Small intestine (tissue), 7 donors: ENCODE data around the gene ARHGEF19. TPM values are rescaled to one million over a fixed set of nuclear protein-coding genes. Genes with fewer than 3 reads are reported as not detected.

ENCODE experiments used
- DNase-seq, 2 donors: peaks; one replicate each; pipeline versions ENCODE4 v3.0.0 to v3.0.0-alpha.2; 2013
- FAIRE-seq: peaks from 2 replicates; lab custom pipeline; 2012; peaks lifted over from hg19 to GRCh38; lab: Jason Lieb, UNC
- H3K27ac ChIP-seq, 3 donors: one replicate each; pipeline ENCODE4 v1.5.1; 2013; ENCODE audit warnings: low read length in 2 of 3, mild to moderate bottlenecking in 2 of 3, control low read depth in 1 of 3, inconsistent platforms in 1 of 3, low read depth in 1 of 3, moderate library complexity in 1 of 3
- H3K27me3 ChIP-seq, 3 donors: one replicate each; pipeline ENCODE4 v1.6.1; 2013; ENCODE audit warnings: low read length in 3 of 3, inconsistent platforms in 1 of 3; ENCODE audit not compliant: control insufficient read depth in 3 of 3, insufficient read depth in 3 of 3
- H3K36me3 ChIP-seq, 3 donors: one replicate each; pipeline ENCODE4 v1.6.1; 2013; ENCODE audit warnings: low read length in 3 of 3, inconsistent platforms in 1 of 3, low read depth in 1 of 3, mild to moderate bottlenecking in 1 of 3, moderate library complexity in 1 of 3; ENCODE audit not compliant: control insufficient read depth in 3 of 3, insufficient read depth in 2 of 3
- H3K4me1 ChIP-seq, 3 donors: one replicate each; pipeline ENCODE4 v1.6.1; 2013; ENCODE audit warnings: low read length in 2 of 3, inconsistent platforms in 1 of 3, low read depth in 1 of 3, mild to moderate bottlenecking in 1 of 3, moderate library complexity in 1 of 3; ENCODE audit not compliant: control insufficient read depth in 3 of 3, insufficient read depth in 2 of 3
- H3K4me3 ChIP-seq, 3 donors: one replicate each; pipeline ENCODE4 v1.5.1; 2013; ENCODE audit warnings: low read length in 3 of 3, control low read depth in 1 of 3, inconsistent platforms in 1 of 3, low read depth in 1 of 3, mild to moderate bottlenecking in 1 of 3, moderate library complexity in 1 of 3
- H3K9me3 ChIP-seq, 2 donors: one replicate each; pipeline ENCODE4 v1.6.1; 2013; ENCODE audit warnings: low read depth in 1 of 2, low read length in 1 of 2; ENCODE audit not compliant: control insufficient read depth in 2 of 2, insufficient read depth in 1 of 2
- WGBS, 3 donors: extraction: QIAGEN DNeasy Blood & Tissue Kit; methylation state at CpG; one replicate each; pipeline ENCODE4 v1.1.7; 2013; 5-methylcytosine and 5-hydroxymethylcytosine counted together
- polyA plus RNA-seq, 4 donors: library from polyadenylated mRNA; stranded (reverse) in 3 of 4; unstranded in 1 of 4; fragments of 200-250 nt in 3 of 4; fragments of 120-200 nt in 1 of 4; gene quantifications; one replicate each; pipeline versions ENCODE4 v1.2.1 to v1.2.3, GENCODE V29; 2013
- donor health status: healthy with polysubstance abuse.
- donor health status: control.
- donor health status: control.
- donor health status: Bipolar disorder and iron deficiency.
- donor health status: healthy.

The ARHGEF19 gene
- polyA plus RNA-seq, 4 donors = 2.2 to 14.0 (median 7.5) TPM

GRCh38 chr1:16174886-16175598, 37.4 kb downstream of the ARHGEF19 start:
- Histone ChIP-seq H3K9me3 (no peaks in the 10 kb centered on the region), H3K36me3 (no peaks in the 10 kb centered on the region), H3K4me1 (peaks cover 5 to 85% (median 16%) of the 10 kb centered on the region in 3 donors), H3K27me3 (no peaks in the 10 kb centered on the region), H3K4me3 (no peak overlapping the region), H3K27ac (peak overlapping the region in 2 of 3 donors; percentile 87 to 91)
- FAIRE-seq (no peak), DNase-seq (no peak)
- 66 to 80% (median 73%) methylated on average over 21 to 22 of the region's 22 CpGs for WGBS, 3 donors

- peaks cover 5 to 85% (median 16%) of the 10 kb centered on the region in 3 donors for H3K4me1 ChIP-seq
- FAIRE-seq (no peak), DNase-seq (no peak)
- H3K27ac ChIP-seq = peak overlapping the region; percentile 91 to 98 (median 96)
- H3K36me3 ChIP-seq = no peaks in the 10 kb centered on the region
- no peak overlapping the region for H3K4me3 ChIP-seq
- 72 to 81% (median 72%) methylated on average over 9 of the region's 9 CpGs for WGBS, 3 donors
- H3K27me3 ChIP-seq = no peaks in the 10 kb centered on the region
- H3K9me3 ChIP-seq = no peaks in the 10 kb centered on the region
Observed at GRCh38 chr1:16174261-16174868, 38.1 kb downstream of the ARHGEF19 start.

- H3K4me3 ChIP-seq = no peak overlapping the region
- peak; percentile 92 to 96 for DNase-seq
- peaks cover 5 to 78% (median 16%) of the 10 kb centered on the region in 3 donors for H3K4me1 ChIP-seq
- no peaks in the 10 kb centered on the region for H3K36me3 ChIP-seq
- H3K27ac ChIP-seq = peak overlapping the region; percentile 91 to 98 (median 96)
- FAIRE-seq = no peak
- 49 to 62% (median 56%) methylated on average over 12 of the region's 12 CpGs for WGBS, 3 donors
- no peaks in the 10 kb centered on the region for H3K9me3 ChIP-seq
- no peaks in the 10 kb centered on the region for H3K27me3 ChIP-seq
Observed at GRCh38 chr1:16173447-16174260, 38.8 kb downstream of the ARHGEF19 start.

DNA sequence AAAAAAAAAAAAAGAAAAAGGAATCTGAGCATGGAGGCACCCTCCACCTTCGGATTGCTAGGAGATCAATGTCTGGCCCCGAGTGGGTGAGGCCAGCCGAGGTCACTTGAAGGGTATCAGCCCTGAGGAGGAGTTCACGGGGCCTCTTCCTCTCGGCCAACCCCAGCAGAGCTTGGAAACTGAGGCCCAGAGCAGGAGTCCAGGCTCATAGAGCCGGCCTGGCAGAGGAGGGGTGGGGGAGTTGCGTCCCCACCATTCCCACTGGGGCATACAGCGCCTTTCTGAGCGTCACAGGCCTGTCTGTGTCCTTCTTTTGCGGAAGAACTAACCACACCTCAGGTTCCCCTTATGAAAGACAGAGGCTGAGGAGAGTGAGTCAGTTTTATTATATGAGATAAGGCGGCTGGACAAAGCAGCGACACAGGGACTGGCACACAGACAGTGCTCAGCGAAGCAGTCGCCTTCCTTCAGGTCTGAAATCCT, 39.4 kb downstream of the ARHGEF19 start:
- 9 to 53% (median 49%) methylated on average over 13 to 14 of the region's 14 CpGs for WGBS, 3 donors

DNA sequence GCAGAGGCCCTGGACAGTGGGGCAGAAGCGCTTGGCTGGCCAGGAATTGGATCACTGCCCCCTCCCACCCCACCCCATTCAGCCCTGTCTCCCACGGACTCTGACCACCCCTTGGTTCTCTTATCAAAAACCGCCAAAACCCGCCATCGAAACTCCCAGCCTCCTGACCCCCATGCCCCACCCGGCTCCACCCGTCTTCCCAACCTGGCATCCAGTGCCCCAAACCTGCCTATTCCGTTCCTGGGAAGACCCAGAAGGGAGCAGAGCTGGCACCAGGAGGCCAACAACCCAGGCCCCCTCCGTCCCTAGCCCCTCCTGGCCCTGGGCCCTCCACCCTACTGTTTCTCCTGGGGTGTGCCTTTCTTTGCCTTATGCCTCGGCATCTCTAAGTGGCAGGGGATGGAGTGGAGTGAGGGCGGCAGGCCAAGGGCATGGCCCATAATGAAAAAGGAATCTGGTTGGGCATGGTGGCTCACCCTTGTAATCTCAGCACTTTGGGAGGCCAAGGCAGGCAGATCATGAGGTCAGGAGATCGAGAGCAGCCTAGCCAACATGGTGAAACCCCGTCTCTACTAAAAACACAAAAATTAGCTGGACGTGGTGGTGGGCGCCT, 40.1 kb downstream of the ARHGEF19 start:
- whole genome bisulfite sequencing, 3 donors = 45 to 72% (median 52%) methylated on average over 13 to 15 of the region's 15 CpGs
- Histone ChIP-seq H3K27me3 (no peaks in the 10 kb centered on the region), H3K36me3 (no peaks in the 10 kb centered on the region), H3K4me1 (peaks cover 8 to 71% (median 16%) of the 10 kb centered on the region in 3 donors), H3K27ac (peak overlapping the region; percentile 91 to 98 (median 96)), H3K4me3 (no peak overlapping the region), H3K9me3 (no peaks in the 10 kb centered on the region)
- FAIRE-seq = no peak
- DNase-seq = peak in 1 of 2 donors; percentile 52

More for the DNA sequence above, 39.4 kb downstream of the ARHGEF19 start:
- H3K4me1 ChIP-seq = peaks cover 7 to 76% (median 16%) of the 10 kb centered on the region in 3 donors
- H3K36me3 ChIP-seq = no peaks in the 10 kb centered on the region
- no peak overlapping the region for H3K4me3 ChIP-seq
- DNase-seq (peak; percentile 92 to 94), FAIRE-seq (no peak)
- no peaks in the 10 kb centered on the region for H3K27me3 ChIP-seq
- H3K27ac ChIP-seq = peak overlapping the region; percentile 91 to 98 (median 96)
- no peaks in the 10 kb centered on the region for H3K9me3 ChIP-seq

DNA sequence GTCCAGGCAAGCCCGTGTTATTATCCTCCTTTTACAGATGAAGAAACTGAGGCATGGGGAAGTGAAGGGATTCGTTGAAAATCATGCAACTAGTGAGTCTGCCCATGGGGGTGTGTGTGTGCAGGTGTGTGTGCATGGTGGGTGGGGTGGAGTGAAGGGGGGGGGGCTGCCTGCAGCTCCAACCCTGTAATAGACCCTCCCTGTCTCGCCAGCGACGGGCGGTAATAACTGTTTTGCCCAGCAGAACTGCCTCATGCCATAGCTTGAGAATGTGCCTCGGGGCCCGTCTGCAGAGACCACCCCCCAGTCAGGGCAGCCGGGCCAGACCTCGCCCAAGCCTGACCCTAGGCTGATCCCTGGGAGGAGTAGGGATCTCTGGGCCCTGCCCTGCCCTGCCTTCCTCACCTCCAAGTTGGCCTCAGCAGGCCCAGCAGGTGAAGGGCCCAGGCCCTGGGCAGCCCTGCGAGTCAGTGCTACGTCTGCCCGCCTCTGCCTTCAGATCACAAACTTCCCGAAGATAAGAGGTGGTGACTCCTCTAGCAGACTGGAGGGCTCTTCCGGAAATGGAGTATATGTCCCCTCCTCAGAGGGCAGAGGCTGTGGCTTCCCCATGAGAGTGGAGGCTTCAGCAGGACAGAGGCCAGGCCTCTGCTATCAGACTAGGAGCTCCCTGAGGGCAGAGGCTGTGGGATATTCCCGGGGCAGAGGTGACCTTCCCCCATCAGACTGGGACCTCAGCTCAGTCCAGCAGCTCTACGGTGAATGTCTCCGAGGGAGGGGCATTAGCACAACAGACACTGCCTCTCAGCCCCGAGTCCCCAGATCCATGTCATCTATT, 40.9 kb downstream of the ARHGEF19 start:
- H3K36me3 ChIP-seq = no peaks in the 10 kb centered on the region
- FAIRE-seq = no peak
- no peaks in the 10 kb centered on the region for H3K9me3 ChIP-seq
- H3K27me3 ChIP-seq = no peaks in the 10 kb centered on the region
- peaks cover 8 to 67% (median 16%) of the 10 kb centered on the region in 3 donors for H3K4me1 ChIP-seq
- WGBS, 3 donors = 35 to 73% (median 61%) methylated on average over 15 to 19 of the region's 19 CpGs
- no peak overlapping the region for H3K4me3 ChIP-seq
- H3K27ac ChIP-seq = peak overlapping the region; percentile 15 to 48 (median 47)
- DNase-seq = peak; percentile 51 to 52

DNA sequence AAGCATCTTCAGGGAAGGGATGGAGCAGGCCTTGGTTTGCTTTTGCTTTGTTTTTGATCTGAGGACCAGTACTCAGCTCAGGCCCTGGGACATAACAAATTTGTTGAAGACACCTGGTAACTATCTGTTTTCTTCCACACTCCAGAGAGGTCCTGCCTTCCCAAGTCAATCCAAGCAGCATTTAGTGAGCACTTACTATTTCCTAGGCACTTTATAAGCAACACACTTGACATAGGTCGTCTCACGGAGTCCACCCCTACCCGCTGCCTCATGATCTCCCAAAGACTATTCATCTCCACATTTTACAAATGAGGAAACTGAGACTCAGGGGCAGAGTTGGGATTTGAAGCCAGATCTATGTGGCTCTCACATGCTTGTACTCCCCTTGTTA, 42.2 kb downstream of the ARHGEF19 start:
- no peaks in the 10 kb centered on the region for H3K27me3 ChIP-seq
- peaks cover 2 to 60% (median 16%) of the 10 kb centered on the region in 3 donors for H3K4me1 ChIP-seq
- DNase-seq (no peak), FAIRE-seq (no peak)
- no peak overlapping the region for H3K27ac ChIP-seq
- H3K9me3 ChIP-seq = no peaks in the 10 kb centered on the region
- H3K4me3 ChIP-seq = no peak overlapping the region
- 90 to 96% (median 94%) methylated on average over 3 of the region's 3 CpGs for WGBS, 3 donors
- H3K36me3 ChIP-seq = no peaks in the 10 kb centered on the region
